Heart right ventricle (tissue), 16 donors: Measurements from ENCODE around the gene MAGED1. TPM values are rescaled to one million over a fixed set of nuclear protein-coding genes. Genes with fewer than 3 reads are reported as not detected.

Experiments
- ATAC-seq, 8 donors: fragments of 200-7000 bp; cut with Tn5 transposase; one replicate each; pipeline ENCODE4 v1.9.1; 2020; ENCODE audit warnings: mild to moderate bottlenecking in 8 of 8, moderate library complexity in 8 of 8, moderate number of reproducible peaks in 1 of 8
- DNase-seq, 2 donors: peaks; one replicate each; pipeline ENCODE4 v3.0.0-alpha.2; 2020
- H3K27ac ChIP-seq, 10 donors: fragments of 200-600 bp; sonication (generic) in 2 of 10; one replicate each; pipeline versions ENCODE4 v1.5.0 to v1.8.0; 2020 to 2022; ENCODE audit warnings: mild to moderate bottlenecking in 3 of 10
- H3K27me3 ChIP-seq, 7 donors: fragments of 200-600 bp; one replicate each; pipeline ENCODE4 v1.8.0; 2021 to 2022; ENCODE audit warnings: mild to moderate bottlenecking in 2 of 7
- H3K36me3 ChIP-seq, 9 donors: fragments of 200-600 bp; sonication (generic) in 1 of 9; one replicate each; pipeline versions ENCODE4 v1.5.0 to v1.8.0; 2020 to 2022; ENCODE audit warnings: mild to moderate bottlenecking in 2 of 9
- H3K4me1 ChIP-seq, 9 donors: fragments of 200-600 bp; sonication (generic) in 1 of 9; one replicate each; pipeline versions ENCODE4 v1.5.0 to v1.8.0; 2020 to 2022; ENCODE audit warnings: mild to moderate bottlenecking in 4 of 9
- H3K4me3 ChIP-seq, 10 donors: fragments of 200-600 bp; sonication (generic) in 2 of 10; one replicate each; pipeline versions ENCODE4 v1.5.0 to v1.8.0; 2020 to 2022; ENCODE audit warnings: mild to moderate bottlenecking in 7 of 10, moderate library complexity in 2 of 10
- H3K9me3 ChIP-seq, 11 donors: fragments of 200-600 bp in 10 of 11; sonication (generic) in 2 of 11; one replicate each; pipeline versions ENCODE4 v1.5.0 to v1.8.0; 2013 to 2022; ENCODE audit warnings: mild to moderate bottlenecking in 2 of 11, control low read depth in 1 of 11, moderate library complexity in 1 of 11
- CTCF ChIP-seq, 9 donors: fragments of 200-600 bp; sonication (generic) in 2 of 9; IDR thresholded peaks; one replicate each; pipeline versions ENCODE4 v1.5.0 to v1.8.0; 2021 to 2022; ENCODE audit warnings: antibody characterized with exemption in 9 of 9, mild to moderate bottlenecking in 5 of 9, moderate library complexity in 1 of 9
- WGBS, 2 donors: extraction: QIAGEN DNeasy Blood & Tissue Kit; methylation state at CpG; one replicate each; pipeline ENCODE4 v1.1.7; 2013; ENCODE audit warnings: inconsistent platforms in 1 of 2; 5-methylcytosine and 5-hydroxymethylcytosine counted together
- intact Hi-C, 10 donors: fragments of 100-400 bp; cut with DNase I; formaldehyde crosslinking; loops; one replicate each; pipeline versions ENCODE4 v1.11.1 to v1.14.2; 2022
- polyA plus RNA-seq, 2 donors: library from polyadenylated mRNA; stranded (reverse); fragments of 200-250 nt; gene quantifications; one replicate each; pipeline ENCODE4 v1.2.3, GENCODE V29; 2013
- total RNA-seq, 10 donors: library from RNA; stranded (reverse); fragmentation: NEBNext Ultra II Directional in 3 of 10; extraction: Animal tissue kit (Norgen Biotek cat#: 25700) in 3 of 10; gene quantifications; one replicate each; pipeline versions ENCODE4 v1.2.1 to v1.2.4, GENCODE V29; 2021 to 2023
- donor health status: Arrhythmogenic right ventricular cardiomyopathy.
- donor health status: ischemic (EF 13 %, LVEDD 7.1; RV severe dilation, severe dysfunction).
- donor health status: healthy with polysubstance abuse.
- donor health status: DM: no; HTN: yes; CAD: no.
- donor health status: DM: no; HTN: no; CAD: no.
- donor health status: ischemic (EF 25% LVEDD 6.9; RV normal size, moderate dysfunction).
- donor health status: ischemic (EF 25% LVEDD 5.7; RV mildly dilated, moderate dysfunction).
- donor health status: healthy.
- donor health status: DM: yes; HTN: yes; CAD: no.
- donor health status: Ischemic cardiomyopathy.
- donor health status: ischemic (EF 35%, LVEDD 5.7; RV mildly dilated, moderate dysfunction).
- donor health status: nonischemic (EF 11% LVEDD 7.7; RV severe dilation, severe dysfunction).
- donor health status: DM: yes; HTN: yes; CAD: no.
- donor health status: PGD.
- donor health status: ischemic (EF 29% LVEDD 5.4; RV normal size, mild dysfunction).
- donor health status: nonischemic (EF 23%, LVEDD 6.1; RV moderate dilation, normal function).

MAGED1 gene
- total and polyA plus RNA-seq, 12 donors = 13.8 to 103 (median 81.1) TPM

- DNase-seq = no peak
- H3K4me3 ChIP-seq = no peak overlapping the region
- ATAC-seq = no peak
- H3K27me3 ChIP-seq = no peaks in the 10 kb centered on the region
- H3K27ac ChIP-seq = no peak overlapping the region
- TF ChIP-seq CTCF (IDR thresholded peaks at IDR 0.05) = no peak
- WGBS, 2 donors = 94 to 100% methylated on average over 1 of the region's 1 CpG
- peaks cover 0 to 6% (median 0%) of the 10 kb centered on the region in 9 donors for H3K36me3 ChIP-seq
- intact Hi-C loops = no loop called here
- H3K4me1 ChIP-seq = no peaks in the 10 kb centered on the region
- peaks cover 0 to 31% (median 4%) of the 10 kb centered on the region in 11 donors for H3K9me3 ChIP-seq
Measured at GRCh38 chrX:51857159-51857733, 36.2 kb upstream of the MAGED1 start.

GRCh38 chrX:51860679-51861078 lies 32.7 kb upstream of the MAGED1 start:
- Histone ChIP-seq H3K4me1 (no peaks in the 10 kb centered on the region), H3K27ac (no peak overlapping the region), H3K36me3 (peaks cover 0 to 6% (median 0%) of the 10 kb centered on the region in 9 donors), H3K4me3 (no peak overlapping the region), H3K27me3 (no peaks in the 10 kb centered on the region), H3K9me3 (peaks cover 0 to 29% (median 4%) of the 10 kb centered on the region in 11 donors)
- TF ChIP-seq CTCF (IDR thresholded peaks at IDR 0.05) = peak in 6 of 9 donors; percentile 35 to 58 (median 48)
- DNase-seq (peak in 1 of 2 donors; percentile 3), ATAC-seq (no peak)
- intact Hi-C loops = no loop called here
- WGBS, 2 donors = 0 to 4% methylated on average over 2 of the region's 2 CpGs

GRCh38 chrX:51862920-51863319 lies 30.5 kb upstream of the MAGED1 start:
- no peak overlapping the region for H3K27ac ChIP-seq
- H3K9me3 ChIP-seq = peaks cover 0 to 6% (median 0%) of the 10 kb centered on the region in 11 donors
- H3K4me3 ChIP-seq = no peak overlapping the region
- intact Hi-C loops = no loop called here
- 94 to 95% methylated on average over 1 of the region's 1 CpG for WGBS, 2 donors
- no peak for TF ChIP-seq CTCF (IDR thresholded peaks at IDR 0.05)
- no peaks in the 10 kb centered on the region for H3K36me3 ChIP-seq
- H3K27me3 ChIP-seq = peaks cover 0 to 2% (median 0%) of the 10 kb centered on the region in 7 donors
- no peaks in the 10 kb centered on the region for H3K4me1 ChIP-seq
- ATAC-seq = no peak
- no peak for DNase-seq

- H3K27ac ChIP-seq = no peak overlapping the region
- H3K27me3 ChIP-seq = peaks cover 0 to 6% (median 0%) of the 10 kb centered on the region in 7 donors
- no peak for ATAC-seq
- H3K4me1 ChIP-seq = no peaks in the 10 kb centered on the region
- no peak for TF ChIP-seq CTCF (IDR thresholded peaks at IDR 0.05)
- H3K36me3 ChIP-seq = no peaks in the 10 kb centered on the region
- no peak for DNase-seq
- no peak overlapping the region for H3K4me3 ChIP-seq
- H3K9me3 ChIP-seq = no peaks in the 10 kb centered on the region
- 76 to 80% methylated on average over 3 of the region's 3 CpGs for WGBS, 2 donors
- intact Hi-C loops = no loop called here
Measured at GRCh38 chrX:51866210-51866609, 27.2 kb upstream of the MAGED1 start.
